ENCODE data around the gene SLC12A4.
"Not testable (repeated sequence)": the region's sequence is repeated elsewhere in the genome, so short reads cannot be mapped to it uniquely, and the experiment has no call there.

Gene SLC12A4

DNA sequence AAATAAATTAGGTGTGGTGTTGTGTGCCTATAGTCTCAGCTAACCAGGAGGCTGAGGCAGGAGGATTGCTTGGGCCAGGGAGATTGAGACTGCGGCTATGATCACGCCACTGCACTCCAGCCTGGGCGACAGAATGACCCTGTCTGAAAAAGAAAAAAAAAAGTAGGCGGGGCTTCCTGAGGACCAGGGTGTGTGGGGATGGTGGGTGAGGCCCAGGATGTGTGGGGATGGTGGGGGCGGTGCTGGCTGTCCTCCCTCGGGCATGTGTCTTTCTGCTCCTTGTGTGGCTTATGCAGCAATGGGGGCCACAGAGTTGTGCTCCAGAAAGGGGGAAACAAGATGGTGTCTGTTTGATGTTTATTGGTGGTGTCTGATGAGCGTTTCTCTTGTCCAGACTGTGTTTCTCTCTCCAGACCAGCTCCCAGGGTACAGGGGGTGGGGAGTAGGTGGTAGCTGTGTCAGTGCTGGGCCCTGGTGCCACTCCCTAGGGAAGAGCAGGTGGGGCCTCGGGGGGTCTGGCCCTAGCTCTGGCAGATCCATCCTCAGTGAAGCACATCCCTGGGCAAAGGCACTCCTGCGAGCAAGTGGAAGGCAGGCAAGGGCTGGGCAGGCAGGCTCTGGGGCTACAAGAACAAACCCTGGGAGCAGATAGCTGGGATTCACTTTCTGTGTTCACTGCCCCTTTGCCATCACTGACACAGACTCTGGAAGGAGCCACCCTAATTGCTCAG, 26.8 kb downstream of the SLC12A4 start:
- no peak for DNase-seq (ENCODE audit: low read depth)

GRCh38 chr16:67940446-67941089, 27.9 kb downstream of the SLC12A4 start:
- no peak for DNase-seq (ENCODE audit: low read depth)

DNA sequence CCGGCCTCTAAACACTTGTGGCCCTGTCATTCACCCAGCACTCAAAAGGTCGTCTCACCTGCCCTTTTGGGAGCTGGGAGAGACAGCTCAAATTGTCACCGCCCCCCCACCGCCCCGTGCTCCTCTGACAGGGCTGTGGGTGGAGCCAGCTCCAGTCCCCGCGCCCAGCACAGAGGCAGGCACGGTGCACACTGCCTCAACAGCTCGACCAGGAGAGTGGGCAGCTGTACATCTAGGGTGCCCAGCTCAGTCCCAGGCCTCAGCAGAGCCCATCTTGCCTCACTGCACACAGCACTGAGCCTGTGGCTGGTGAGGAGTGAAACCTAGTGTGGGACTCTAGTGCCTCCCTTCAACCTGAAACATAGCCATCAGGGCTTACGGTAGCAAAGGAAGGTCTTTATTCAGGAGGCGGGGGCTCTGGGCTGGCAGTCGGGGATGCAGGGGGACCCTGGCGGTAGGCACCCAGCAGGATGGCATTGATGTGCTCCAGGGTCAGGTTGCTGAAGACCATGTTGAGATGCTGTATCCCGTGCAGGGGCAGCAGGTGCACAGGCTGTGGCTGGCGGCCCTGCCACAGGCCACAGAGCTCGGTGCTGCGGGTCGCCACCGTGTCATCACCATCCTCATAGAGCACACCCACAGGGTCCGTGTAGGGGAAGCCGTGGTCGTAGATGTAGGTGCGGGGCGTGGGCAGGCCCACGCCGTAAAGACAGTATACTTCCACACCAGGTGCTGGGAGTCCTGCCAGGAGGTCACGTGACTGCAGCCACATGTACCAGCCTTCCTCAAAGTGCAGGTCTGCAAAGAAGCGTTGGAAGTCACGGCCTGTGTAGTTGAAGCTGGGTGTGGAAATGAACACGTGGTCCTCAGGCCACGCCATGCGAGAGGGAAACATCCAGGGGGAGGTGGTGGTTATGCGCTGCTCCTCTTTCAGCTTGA, 28.7 kb downstream of the SLC12A4 start:
- DNase-seq (ENCODE audit: low read depth) = no peak

DNA sequence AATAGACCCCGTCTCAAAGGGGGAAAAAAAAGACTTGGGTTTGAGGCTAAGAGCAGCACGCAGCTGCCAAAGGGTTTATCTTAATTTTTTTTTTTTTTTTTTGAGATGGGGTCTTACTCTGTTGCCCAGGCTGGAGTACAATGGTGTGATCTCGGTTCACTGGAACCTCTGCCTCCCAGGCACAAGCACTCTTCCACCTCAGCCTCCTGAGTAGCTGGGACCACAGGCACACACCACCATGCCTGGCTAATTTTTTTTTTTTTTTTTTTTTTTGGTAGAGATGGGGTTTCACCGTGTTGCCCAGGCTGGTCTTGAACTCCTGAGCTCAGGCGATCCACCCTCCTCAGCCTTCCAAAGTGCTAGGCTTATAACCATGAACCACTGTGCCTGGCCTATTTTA, 30.7 kb downstream of the SLC12A4 start:
- DNase-seq (ENCODE audit: low read depth) = not testable (repeated sequence)

- no peak for DNase-seq (ENCODE audit: low read depth)
Measured at GRCh38 chr16:67936880-67937605, 31.4 kb downstream of the SLC12A4 start.

DNA sequence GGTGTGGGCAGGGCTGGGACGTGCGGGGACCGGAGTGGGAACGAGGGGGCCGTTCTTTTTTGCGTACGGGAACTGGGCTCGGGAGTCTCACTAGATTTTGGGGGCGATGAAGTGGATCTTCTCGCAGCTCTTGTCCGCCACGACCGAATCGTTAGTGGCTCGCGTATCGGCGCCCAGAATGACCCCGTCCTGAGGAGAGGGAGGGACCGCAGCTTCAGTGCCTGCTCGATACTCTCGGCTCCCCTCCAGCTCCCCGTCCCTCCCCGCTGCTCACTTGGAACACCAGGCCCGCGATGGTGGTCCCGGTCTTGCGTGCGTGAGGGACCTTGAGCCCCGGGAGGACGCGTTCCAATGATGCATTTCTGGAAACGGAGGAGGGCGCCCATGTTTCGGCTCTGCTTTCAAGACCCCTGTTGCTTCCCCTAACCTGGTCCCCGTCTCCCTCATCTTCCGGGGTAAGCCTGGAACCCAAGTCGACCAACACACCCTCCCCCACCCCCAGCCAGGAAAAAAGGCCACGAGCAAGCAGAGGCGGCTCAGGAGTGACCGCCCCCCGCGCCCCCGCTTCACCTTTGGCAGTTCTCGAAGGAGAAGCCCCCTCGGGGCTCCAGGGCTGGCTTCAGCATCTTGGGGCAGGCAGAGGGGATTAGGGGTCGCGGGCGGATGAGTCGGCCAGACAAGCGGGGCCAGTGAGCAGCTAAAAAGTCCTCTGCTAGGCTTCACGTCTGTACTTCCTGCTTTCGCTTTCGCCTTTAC, 32.1 kb downstream of the SLC12A4 start, which contains the start of gene PSMB10:
TSS of gene PSMB10 (minus strand) at position 727 of the 756 bp plus-strand sequence. CDS start at position 626, 101 bp downstream.
- DNase-seq (ENCODE audit: low read depth) = peak; percentile 62

DNA sequence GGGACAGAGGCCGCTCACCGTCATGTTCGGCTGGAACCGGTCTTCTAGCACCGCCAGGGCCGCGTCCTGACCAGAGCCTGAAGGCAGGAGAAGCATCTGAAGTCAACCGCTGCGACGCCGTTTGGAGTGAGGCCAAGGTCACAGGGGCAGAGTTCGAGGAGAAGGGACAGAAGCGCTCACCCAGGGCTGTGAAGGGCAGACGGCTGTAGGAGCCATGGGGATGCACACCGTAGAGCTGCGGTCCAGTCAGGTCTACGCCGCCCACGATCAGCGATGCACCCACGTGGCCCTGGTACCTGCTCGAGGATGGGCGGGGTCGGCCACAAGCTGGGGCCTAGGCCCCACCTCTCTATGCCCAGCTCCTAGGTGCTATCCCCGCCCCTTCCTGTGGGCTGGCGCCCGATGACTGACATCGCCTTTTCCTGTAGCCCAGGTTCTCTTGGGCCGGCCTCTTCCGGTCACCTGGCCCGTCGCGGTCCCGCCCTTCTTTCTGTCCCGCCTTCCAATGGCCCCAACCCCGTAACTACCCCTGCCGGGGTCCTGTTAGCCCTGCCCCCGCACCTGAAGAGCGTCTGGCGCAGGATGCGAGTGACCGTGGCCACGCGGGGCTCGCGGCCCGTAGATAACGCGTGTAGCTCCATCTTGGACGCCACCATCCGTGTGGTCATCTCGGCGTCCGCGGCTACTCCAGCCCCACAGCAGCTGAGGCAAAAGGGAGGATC, 32.9 kb downstream of the SLC12A4 start:
- peak; percentile 92 for DNase-seq (ENCODE audit: low read depth)

DNA sequence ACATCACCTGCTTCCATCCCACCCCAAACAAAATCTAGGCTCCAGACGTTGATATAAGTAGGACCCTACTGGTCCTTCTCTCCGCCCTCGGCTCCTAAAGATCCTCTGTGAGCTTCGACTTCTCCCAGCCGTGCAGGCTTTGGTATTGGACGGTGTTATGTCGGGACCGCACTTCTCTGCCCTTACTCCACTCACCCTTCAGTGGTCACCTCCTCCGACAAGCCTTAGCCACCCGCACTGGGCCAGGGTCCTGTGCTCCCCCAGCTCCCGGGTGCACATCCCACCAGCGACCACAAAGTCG, 33.4 kb downstream of the SLC12A4 start:
- DNase-seq (ENCODE audit: low read depth) = no peak

GRCh38 chr16:67934306-67935100, 33.9 kb downstream of the SLC12A4 start:
- DNase-seq (ENCODE audit: low read depth) = no peak

GRCh38 chr16:67933805-67934204, 34.6 kb downstream of the SLC12A4 start:
- no peak for DNase-seq (ENCODE audit: low read depth)

GRCh38 chr16:67932462-67932840, 36.0 kb downstream of the SLC12A4 start:
- DNase-seq (ENCODE audit: low read depth) = no peak

GRCh38 chr16:67931712-67932461, 36.5 kb downstream of the SLC12A4 start, which contains the start of gene CTRL:
Gene CTRL (minus strand): TSS chr16:67931862. CDS start chr16:67931852, 10 bp downstream.
- no peak for DNase-seq (ENCODE audit: low read depth)

GRCh38 chr16:67930678-67931211, 37.7 kb downstream of the SLC12A4 start:
- no peak for DNase-seq (ENCODE audit: low read depth)

GRCh38 chr16:67930191-67930590, 38.2 kb downstream of the SLC12A4 start:
- no peak for DNase-seq (ENCODE audit: low read depth)

DNA sequence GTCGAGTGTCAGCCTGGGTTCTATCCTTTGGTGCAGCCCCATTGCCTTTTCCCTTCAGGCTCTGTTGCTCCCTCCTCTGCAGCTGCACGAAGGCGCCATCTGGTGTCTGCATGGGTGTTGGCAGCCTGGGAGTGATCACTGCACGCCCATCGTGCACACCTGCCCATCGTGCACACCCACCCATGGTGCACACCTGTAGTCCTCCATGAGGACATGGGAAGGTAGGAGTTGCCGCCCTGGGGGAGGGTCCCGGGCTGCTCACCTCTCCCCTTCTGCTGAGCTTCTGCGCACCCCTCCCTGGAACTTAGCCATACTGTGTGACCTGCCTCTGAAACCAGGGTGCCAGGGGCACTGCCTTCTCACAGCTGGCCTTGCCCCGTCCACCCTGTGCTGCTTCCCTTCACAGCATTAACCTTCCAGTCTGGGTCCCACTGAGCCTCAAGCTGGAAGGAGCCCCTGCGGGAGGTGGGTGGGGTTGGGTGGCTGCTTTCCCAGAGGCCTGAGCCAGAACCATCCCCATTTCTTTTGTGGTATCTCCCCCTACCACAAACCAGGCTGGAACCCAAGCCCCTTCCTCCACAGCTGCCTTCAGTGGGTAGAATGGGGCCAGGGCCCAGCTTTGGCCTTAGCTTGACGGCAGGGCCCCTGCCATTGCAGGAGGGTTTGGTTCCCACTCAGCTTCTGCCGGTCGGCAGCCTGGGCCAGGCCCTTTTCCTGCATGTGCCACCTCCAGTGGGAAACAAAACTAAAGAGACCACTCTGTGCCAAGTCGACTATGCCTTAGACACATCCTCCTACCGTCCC, 39.7 kb downstream of the SLC12A4 start:
- DNase-seq (ENCODE audit: low read depth) = peak; percentile 37

DNA sequence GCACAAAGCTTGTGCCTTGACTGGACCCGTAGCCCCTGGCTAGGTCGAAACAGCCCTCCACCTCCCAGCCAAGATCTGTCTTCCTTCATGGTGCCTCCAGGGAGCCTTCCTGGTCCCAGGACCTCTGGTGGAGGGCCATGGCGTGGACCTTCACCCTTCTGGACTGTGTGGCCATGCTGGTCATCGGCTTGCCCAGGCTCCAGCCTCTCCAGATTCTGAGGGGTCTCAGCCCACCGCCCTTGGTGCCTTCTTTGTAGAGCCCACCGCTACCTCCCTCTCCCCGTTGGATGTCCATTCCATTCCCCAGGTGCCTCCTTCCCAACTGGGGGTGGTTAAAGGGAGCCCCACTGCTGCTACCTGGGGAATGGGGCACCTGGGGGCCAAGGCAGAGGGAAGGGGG, 40.3 kb downstream of the SLC12A4 start:
- no peak for DNase-seq (ENCODE audit: low read depth)

- DNase-seq (ENCODE audit: low read depth) = no peak
Measured at GRCh38 chr16:67927131-67927941, 41.1 kb downstream of the SLC12A4 start.
